Measurements from ENCODE around the gene ST8SIA6.

Gene ST8SIA6

DNA sequence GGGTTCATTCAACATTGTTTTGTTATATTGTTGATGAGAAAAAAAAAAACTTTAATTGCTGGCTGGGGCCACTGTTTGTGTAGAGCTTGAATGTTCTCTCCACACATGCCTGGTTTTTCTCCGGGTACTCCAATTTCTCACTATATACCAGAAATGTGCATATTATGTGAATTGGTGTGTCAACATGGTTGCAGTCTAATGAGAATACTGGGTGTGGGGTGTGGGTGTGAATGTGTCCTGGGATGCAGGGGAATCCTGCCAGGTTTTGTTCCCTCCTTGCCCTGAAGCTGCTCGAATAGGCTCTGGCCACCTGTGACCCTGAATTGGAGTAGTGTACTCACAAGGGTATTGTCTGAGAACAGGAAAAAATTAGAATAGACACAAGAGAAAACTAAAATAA lies 145.0 kb downstream of the ST8SIA6 start:
- Histone ChIP-seq H3K9ac (ENCODE audit: low read depth, low read length) (no peak overlapping the region), H3K9me3 (ENCODE audit: insufficient read depth, low read depth, low read length) (no peaks in the 10 kb centered on the region), H3K4me3 (ENCODE audit: low read length) (no peak overlapping the region), H3K4me1 (ENCODE audit: insufficient read depth, low read length) (no peaks in the 10 kb centered on the region), H3K27me3 (ENCODE audit: insufficient read depth, low read length) (no peaks in the 10 kb centered on the region), H3K36me3 (ENCODE audit: insufficient read depth, low read depth, low read length) (no peaks in the 10 kb centered on the region), H3K27ac (ENCODE audit: low read length) (no peak overlapping the region)

GRCh38 chr10:17307123-17307522 lies 147.3 kb downstream of the ST8SIA6 start:
- Histone ChIP-seq H3K9ac (ENCODE audit: low read depth, low read length) (no peak overlapping the region), H3K4me1 (ENCODE audit: insufficient read depth, low read length) (no peaks in the 10 kb centered on the region), H3K9me3 (ENCODE audit: insufficient read depth, low read depth, low read length) (no peaks in the 10 kb centered on the region), H3K4me3 (ENCODE audit: low read length) (no peak overlapping the region), H3K27ac (ENCODE audit: low read length) (no peak overlapping the region), H3K27me3 (ENCODE audit: insufficient read depth, low read length) (no peaks in the 10 kb centered on the region), H3K36me3 (ENCODE audit: insufficient read depth, low read depth, low read length) (no peaks in the 10 kb centered on the region)

GRCh38 chr10:17292375-17292774 lies 162.0 kb downstream of the ST8SIA6 start:
- H3K27ac ChIP-seq (ENCODE audit: low read length), result no peak overlapping the region
- no peaks in the 10 kb centered on the region for H3K36me3 ChIP-seq (ENCODE audit: insufficient read depth, low read depth, low read length)
- no peak overlapping the region for H3K9ac ChIP-seq (ENCODE audit: low read depth, low read length)
- no peak overlapping the region for H3K4me3 ChIP-seq (ENCODE audit: low read length)
- H3K27me3 ChIP-seq (ENCODE audit: insufficient read depth, low read length), result no peaks in the 10 kb centered on the region
- H3K9me3 ChIP-seq (ENCODE audit: insufficient read depth, low read depth, low read length), result no peaks in the 10 kb centered on the region
- H3K4me1 ChIP-seq (ENCODE audit: insufficient read depth, low read length), result no peaks in the 10 kb centered on the region

DNA sequence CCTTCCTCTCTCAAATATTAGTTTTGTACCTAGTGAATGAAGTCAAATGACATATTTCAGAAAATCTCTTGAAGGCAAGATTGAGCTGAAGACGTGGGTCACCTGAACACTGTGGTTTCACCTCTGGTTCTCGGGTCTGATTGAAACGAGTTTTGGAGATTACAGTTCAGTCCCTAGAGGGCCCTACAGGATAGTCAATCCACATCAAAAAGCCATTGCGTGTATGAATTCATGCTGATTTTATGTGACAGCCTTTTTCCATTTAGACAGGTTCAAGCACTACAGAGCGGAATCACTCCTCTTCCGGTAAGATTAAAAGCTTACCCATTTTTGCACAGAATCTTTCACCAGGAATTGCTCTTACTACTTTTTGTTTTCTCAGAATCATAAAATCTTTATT lies 164.2 kb downstream of the ST8SIA6 start:
- no peaks in the 10 kb centered on the region for H3K27me3 ChIP-seq (ENCODE audit: insufficient read depth, low read length)
- H3K9me3 ChIP-seq (ENCODE audit: insufficient read depth, low read depth, low read length), result no peaks in the 10 kb centered on the region
- no peak overlapping the region for H3K4me3 ChIP-seq (ENCODE audit: low read length)
- H3K4me1 ChIP-seq (ENCODE audit: insufficient read depth, low read length), result no peaks in the 10 kb centered on the region
- no peaks in the 10 kb centered on the region for H3K36me3 ChIP-seq (ENCODE audit: insufficient read depth, low read depth, low read length)
- no peak overlapping the region for H3K9ac ChIP-seq (ENCODE audit: low read depth, low read length)
- no peak overlapping the region for H3K27ac ChIP-seq (ENCODE audit: low read length)

- H3K27me3 ChIP-seq (ENCODE audit: insufficient read depth, low read length), result no peaks in the 10 kb centered on the region
- H3K9me3 ChIP-seq (ENCODE audit: insufficient read depth, low read depth, low read length), result no peaks in the 10 kb centered on the region
- H3K4me3 ChIP-seq (ENCODE audit: low read length), result no peak overlapping the region
Observed at GRCh38 chr10:17289763-17290162, 164.6 kb downstream of the ST8SIA6 start.

GRCh38 chr10:17286562-17287550 lies 167.5 kb downstream of the ST8SIA6 start:
- H3K36me3 ChIP-seq (ENCODE audit: insufficient read depth, low read depth, low read length), result no peaks in the 10 kb centered on the region
- H3K27me3 ChIP-seq (ENCODE audit: insufficient read depth, low read length), result no peaks in the 10 kb centered on the region
- H3K4me1 ChIP-seq (ENCODE audit: insufficient read depth, low read length), result no peaks in the 10 kb centered on the region

More at GRCh38 chr10:17289763-17290162, 164.6 kb downstream of the ST8SIA6 start:
- Histone ChIP-seq H3K9ac (ENCODE audit: low read depth, low read length) (no peak overlapping the region), H3K36me3 (ENCODE audit: insufficient read depth, low read depth, low read length) (no peaks in the 10 kb centered on the region), H3K4me1 (ENCODE audit: insufficient read depth, low read length) (no peaks in the 10 kb centered on the region), H3K27ac (ENCODE audit: low read length) (no peak overlapping the region)

GRCh38 chr10:17282311-17282710 lies 172.1 kb downstream of the ST8SIA6 start:
- H3K36me3 ChIP-seq (ENCODE audit: insufficient read depth, low read depth, low read length), result no peaks in the 10 kb centered on the region
- H3K27me3 ChIP-seq (ENCODE audit: insufficient read depth, low read length), result no peaks in the 10 kb centered on the region
- no peaks in the 10 kb centered on the region for H3K4me1 ChIP-seq (ENCODE audit: insufficient read depth, low read length)
- no peak overlapping the region for H3K9ac ChIP-seq (ENCODE audit: low read depth, low read length)
- no peak overlapping the region for H3K4me3 ChIP-seq (ENCODE audit: low read length)
- no peak overlapping the region for H3K27ac ChIP-seq (ENCODE audit: low read length)
- peaks cover 40% of the 10 kb centered on the region for H3K9me3 ChIP-seq (ENCODE audit: insufficient read depth, low read depth, low read length)

More at GRCh38 chr10:17286562-17287550, 167.5 kb downstream of the ST8SIA6 start:
- Histone ChIP-seq H3K4me3 (ENCODE audit: low read length) (no peak overlapping the region), H3K27ac (ENCODE audit: low read length) (no peak overlapping the region), H3K9me3 (ENCODE audit: insufficient read depth, low read depth, low read length) (peaks cover 13% of the 10 kb centered on the region), H3K9ac (ENCODE audit: low read depth, low read length) (no peak overlapping the region)

- H3K9me3 ChIP-seq (ENCODE audit: insufficient read depth, low read depth, low read length), result peaks cover 56% of the 10 kb centered on the region
Observed at GRCh38 chr10:17278607-17279240, 175.7 kb downstream of the ST8SIA6 start.

DNA sequence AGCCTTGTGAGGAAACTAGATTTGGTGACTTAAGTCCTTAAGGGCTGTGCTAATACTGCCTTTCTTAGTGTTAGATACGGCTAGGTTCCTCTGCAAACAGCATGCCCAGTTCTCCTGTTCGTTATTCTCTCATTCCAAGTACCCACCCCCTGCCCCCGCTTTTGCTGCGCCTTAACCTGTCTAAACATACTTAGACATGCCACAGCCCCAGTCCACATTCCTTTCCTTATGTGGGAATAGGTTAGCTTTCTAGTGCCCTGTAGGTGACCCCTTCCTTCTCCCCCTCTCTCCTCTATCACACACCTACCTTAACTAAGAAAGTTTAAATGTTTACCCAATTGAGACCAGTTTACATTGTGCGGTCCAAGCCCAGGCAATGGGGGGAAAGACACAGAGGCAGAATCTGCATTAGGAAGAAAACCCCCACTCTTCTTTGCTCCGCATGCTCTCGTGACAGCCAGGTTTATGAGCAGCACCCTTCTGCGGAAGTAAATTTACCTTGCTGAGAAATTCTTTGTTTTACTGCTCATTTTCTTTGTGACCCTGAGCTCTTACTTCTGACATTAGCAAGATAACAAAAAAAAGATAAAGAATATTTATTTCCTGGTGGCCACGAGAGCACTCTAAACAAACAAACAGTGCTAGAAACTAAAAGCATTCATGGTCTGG lies 177.5 kb downstream of the ST8SIA6 start:
- Histone ChIP-seq H3K9ac (ENCODE audit: low read depth, low read length) (no peak overlapping the region), H3K9me3 (ENCODE audit: insufficient read depth, low read depth, low read length) (peaks cover 43% of the 10 kb centered on the region), H3K27me3 (ENCODE audit: insufficient read depth, low read length) (no peaks in the 10 kb centered on the region), H3K27ac (ENCODE audit: low read length) (no peak overlapping the region), H3K4me1 (ENCODE audit: insufficient read depth, low read length) (no peaks in the 10 kb centered on the region), H3K36me3 (ENCODE audit: insufficient read depth, low read depth, low read length) (no peaks in the 10 kb centered on the region), H3K4me3 (ENCODE audit: low read length) (no peak overlapping the region)

More at GRCh38 chr10:17278607-17279240, 175.7 kb downstream of the ST8SIA6 start:
- H3K27me3 ChIP-seq (ENCODE audit: insufficient read depth, low read length), result no peaks in the 10 kb centered on the region
- no peak overlapping the region for H3K4me3 ChIP-seq (ENCODE audit: low read length)
- H3K36me3 ChIP-seq (ENCODE audit: insufficient read depth, low read depth, low read length), result no peaks in the 10 kb centered on the region
- H3K9ac ChIP-seq (ENCODE audit: low read depth, low read length), result no peak overlapping the region
- H3K4me1 ChIP-seq (ENCODE audit: insufficient read depth, low read length), result no peaks in the 10 kb centered on the region
- no peak overlapping the region for H3K27ac ChIP-seq (ENCODE audit: low read length)

- Histone ChIP-seq H3K27me3 (ENCODE audit: insufficient read depth, low read length) (no peaks in the 10 kb centered on the region), H3K36me3 (ENCODE audit: insufficient read depth, low read depth, low read length) (no peaks in the 10 kb centered on the region), H3K9ac (ENCODE audit: low read depth, low read length) (no peak overlapping the region), H3K9me3 (ENCODE audit: insufficient read depth, low read depth, low read length) (peaks cover 25% of the 10 kb centered on the region), H3K27ac (ENCODE audit: low read length) (no peak overlapping the region), H3K4me1 (ENCODE audit: insufficient read depth, low read length) (no peaks in the 10 kb centered on the region), H3K4me3 (ENCODE audit: low read length) (no peak overlapping the region)
Observed at GRCh38 chr10:17273403-17273802, 181.0 kb downstream of the ST8SIA6 start.

DNA sequence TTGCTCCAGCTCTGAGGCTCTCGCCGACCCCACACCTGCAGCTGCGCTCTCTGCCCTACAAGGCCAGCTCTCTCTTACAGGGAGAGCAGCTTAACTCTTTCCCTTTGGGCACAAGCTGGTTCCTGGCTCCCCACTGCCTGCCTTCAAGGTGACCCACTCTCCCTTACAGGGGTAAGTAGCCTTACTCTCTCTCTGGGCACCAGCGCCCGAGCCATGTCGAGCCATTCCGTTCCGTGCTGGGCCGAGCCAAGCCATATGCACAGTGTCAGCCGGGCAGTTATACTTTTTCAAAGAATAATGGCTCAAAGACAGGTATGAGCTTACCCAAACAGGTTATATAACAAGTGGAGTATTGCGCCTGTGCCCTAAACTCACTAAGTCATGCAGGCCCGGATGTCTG lies 181.7 kb downstream of the ST8SIA6 start:
- Histone ChIP-seq H3K9me3 (ENCODE audit: insufficient read depth, low read depth, low read length) (peaks cover 20% of the 10 kb centered on the region), H3K9ac (ENCODE audit: low read depth, low read length) (no peak overlapping the region), H3K27me3 (ENCODE audit: insufficient read depth, low read length) (no peaks in the 10 kb centered on the region), H3K27ac (ENCODE audit: low read length) (no peak overlapping the region), H3K4me3 (ENCODE audit: low read length) (no peak overlapping the region), H3K4me1 (ENCODE audit: insufficient read depth, low read length) (no peaks in the 10 kb centered on the region), H3K36me3 (ENCODE audit: insufficient read depth, low read depth, low read length) (no peaks in the 10 kb centered on the region)

All from iPS-20b (cell line).